ENCODE data around the gene GABARAPL2. TPM values are rescaled to one million over a fixed set of nuclear protein-coding genes. Genes with fewer than 3 reads are reported as not detected.

Gene GABARAPL2
- total RNA-seq, 1 experiment from 2014 or later: 76.9 TPM

- H3K4me3 ChIP-seq (replicated peaks in 1 of 2; ENCODE audit: low read depth in 1 of 2, low read length in 2 of 2): no peak overlapping the region
- intact Hi-C loops (cut with micrococcal nuclease): no loop called here
- H3K4me2 ChIP-seq (ENCODE audit: low read length): no peak overlapping the region
- RAD21 ChIA-PET (ENCODE audit: low non-redundant PET in 1 of 2, low total read pairs in 2 of 2, uncharacterized antibody in 2 of 2, unreplicated experiment in 2 of 2): no interaction called here
- POLR2A ChIA-PET: no interaction called here
- no peaks in the 10 kb centered on the region for H3K4me1 ChIP-seq (ENCODE audit: control insufficient read depth in 1 of 2, insufficient read depth in 2 of 2, low read length in 2 of 2)
- TF ChIP-seq POLR2A (IDR thresholded peaks at IDR 0.05; ENCODE audit: borderline replicate concordance, extremely low read depth, insufficient read depth, insufficient read length) (no peak), CEBPB (IDR thresholded peaks at IDR 0.05; ENCODE audit: low read depth) (no peak), EZH2phosphoT487 (IDR thresholded peaks at IDR 0.05; ENCODE audit: borderline replicate concordance) (no peak), ZNF274 (IDR thresholded peaks at IDR 0.05; ENCODE audit: low read depth, low read length) (no peak), YY1 (IDR thresholded peaks at IDR 0.05; ENCODE audit: extremely low read depth, insufficient replicate concordance, low read depth, low read length) (no peak), EGR1 (IDR thresholded peaks at IDR 0.05; ENCODE audit: low read depth) (no peak), EZH2 (IDR thresholded peaks at IDR 0.05) (no peak), JUND (IDR thresholded peaks at IDR 0.05) (no peak), ATF3 (IDR thresholded peaks at IDR 0.05) (no peak), FOSL1 (IDR thresholded peaks at IDR 0.05; ENCODE audit: low read depth) (no peak), RAD21 (IDR thresholded peaks at IDR 0.05; ENCODE audit: low read depth) (no peak), ZBTB33 (IDR thresholded peaks at IDR 0.05; ENCODE audit: extremely low read depth, insufficient replicate concordance, low read length) (no peak), ZFX (IDR thresholded peaks at IDR 0.05) (no peak), POLR2AphosphoS5 (IDR thresholded peaks at IDR 0.05; ENCODE audit: low read depth, low read length) (no peak)
- no peaks in the 10 kb centered on the region for H3K79me2 ChIP-seq (ENCODE audit: insufficient read depth, low read length)
- H3K9ac ChIP-seq (ENCODE audit: low read length): no peak overlapping the region
- H3K27me3 ChIP-seq (ENCODE audit: insufficient read depth, low read length): no peaks in the 10 kb centered on the region
- H3K36me3 ChIP-seq (ENCODE audit: control insufficient read depth in 1 of 2, insufficient read depth in 2 of 2, low read length in 2 of 2): 0 out of 4 replicates have a peak, but pooled peaks cover 0 to under 1% of the 10 kb centered on the region in 2 experiments
- no peak overlapping the region for H3K27ac ChIP-seq (ENCODE audit: low read depth, low read length)
- H4K20me1 ChIP-seq (ENCODE audit: insufficient read depth): no peaks in the 10 kb centered on the region
- CTCF ChIA-PET: no interaction called here
- H2AFZ ChIP-seq (ENCODE audit: low read depth, low read length, poor library complexity, severe bottlenecking): no peak overlapping the region
- no peaks in the 10 kb centered on the region for H3K9me3 ChIP-seq (ENCODE audit: control insufficient read depth in 1 of 2, insufficient read depth in 1 of 2, low read depth in 1 of 2, low read length in 2 of 2)
- ATAC-seq: no peak
- BruUV-seq (replicated peaks): no TSS peak
- no peak for DNase-seq (ENCODE audit: low read depth, low spot score)
- H3K9me2 ChIP-seq (ENCODE audit: insufficient read depth): no peaks in the 10 kb centered on the region
Observed at GRCh38 chr16:75584108-75584507, 17.9 kb downstream of the GABARAPL2 start.

Data from HCT116 (cell line).